Ureter (tissue), 1 donor: ENCODE data around the gene ELK4. TPM values are rescaled to one million over a fixed set of nuclear protein-coding genes. Genes with fewer than 3 reads are reported as not detected.

Experiments
- DNase-seq: peaks from one replicate; pipeline ENCODE4 v3.0.0-alpha.2; 2020; ENCODE audit warnings: low spot score
- total RNA-seq: library from RNA; stranded (reverse); gene quantifications from one replicate; pipeline ENCODE4 v1.2.4, GENCODE V29; 2023
- donor health status: DM: yes; HTN: yes; CAD: no.

Gene ELK4
- total RNA-seq, 1 donor from 2014 or later: 88.7 TPM

GRCh38 chr1:205596876-205597275 lies 34.9 kb downstream of the ELK4 start:
- DNase-seq: no peak

- peak; percentile 46 for DNase-seq
Measured at GRCh38 chr1:205595861-205596260, 36.0 kb downstream of the ELK4 start.

- peak; percentile 36 for DNase-seq
Measured at GRCh38 chr1:205595435-205595834, 36.4 kb downstream of the ELK4 start.

- DNase-seq: no peak
Measured at GRCh38 chr1:205594846-205595245, 37.0 kb downstream of the ELK4 start.

GRCh38 chr1:205593967-205594366 lies 37.8 kb downstream of the ELK4 start:
- peak; percentile 25 for DNase-seq

GRCh38 chr1:205593532-205593931 lies 38.3 kb downstream of the ELK4 start:
- no peak for DNase-seq

- DNase-seq: no peak
Measured at GRCh38 chr1:205592443-205593003, 39.3 kb downstream of the ELK4 start.

- peak; percentile 93 for DNase-seq
Measured at GRCh38 chr1:205591522-205592351, 40.1 kb downstream of the ELK4 start.

GRCh38 chr1:205590777-205591513 lies 40.9 kb downstream of the ELK4 start:
- DNase-seq: no peak

- DNase-seq: no peak
Measured at GRCh38 chr1:205590457-205590768, 41.4 kb downstream of the ELK4 start.

- no peak for DNase-seq
Measured at GRCh38 chr1:205589618-205590456, 42.0 kb downstream of the ELK4 start.

GRCh38 chr1:205589046-205589445 lies 42.8 kb downstream of the ELK4 start:
- no peak for DNase-seq

GRCh38 chr1:205588636-205589035 lies 43.2 kb downstream of the ELK4 start:
- no peak for DNase-seq

GRCh38 chr1:205587581-205587980 lies 44.2 kb downstream of the ELK4 start:
- no peak for DNase-seq

GRCh38 chr1:205585835-205586785 lies 45.7 kb downstream of the ELK4 start:
- DNase-seq: no peak

- no peak for DNase-seq
Measured at GRCh38 chr1:205585169-205585834, 46.5 kb downstream of the ELK4 start.

- no peak for DNase-seq
Measured at GRCh38 chr1:205584732-205585131, 47.1 kb downstream of the ELK4 start.

GRCh38 chr1:205583461-205584130 lies 48.2 kb downstream of the ELK4 start:
- no peak for DNase-seq

GRCh38 chr1:205582471-205583291 lies 49.1 kb downstream of the ELK4 start:
- DNase-seq: peak; percentile 65
